Natural killer cell (primary cell): ENCODE data around the gene CHCHD10. TPM values are rescaled to one million over a fixed set of nuclear protein-coding genes. Genes with fewer than 3 reads are reported as not detected.

Experiments
- ATAC-seq, 3 donors: fragments of 150-1000 bp in 2 of 3; fragments of 200-7000 bp in 1 of 3; cut with Tn5 transposase; 1 replicate in 1 of 3; 2 replicates in 2 of 3; pipeline ENCODE4 v1.10.0; 2021; ENCODE audit warnings: mild to moderate bottlenecking in 2 of 3, moderate library complexity in 2 of 3
- DNase-seq, 2 donors: peaks; one replicate each; pipeline versions ENCODE4 v3.0.0 to v3.0.0-alpha.2; 2013 to 2021; ENCODE audit warnings: mixed read lengths in 1 of 2
- H3K27ac ChIP-seq: one replicate; pipeline ENCODE4 v1.5.1; 2013; ENCODE audit warnings: mild to moderate bottlenecking, low read length
- H3K27me3 ChIP-seq: one replicate; pipeline ENCODE4 v1.6.1; 2013; ENCODE audit warnings: low read length; ENCODE audit not compliant: control insufficient read depth, insufficient read depth
- H3K36me3 ChIP-seq: one replicate; pipeline ENCODE4 v1.6.1; 2013; ENCODE audit warnings: low read length; ENCODE audit not compliant: control insufficient read depth, insufficient read depth
- H3K4me1 ChIP-seq: one replicate; pipeline ENCODE4 v1.6.1; 2013; ENCODE audit warnings: low read length; ENCODE audit not compliant: control insufficient read depth, insufficient read depth
- H3K4me3 ChIP-seq: one replicate; pipeline ENCODE4 v1.5.1; 2013; ENCODE audit warnings: low read length
- H3K9me3 ChIP-seq: one replicate; pipeline ENCODE4 v1.6.1; 2013; ENCODE audit warnings: low read length; ENCODE audit not compliant: control insufficient read depth, insufficient read depth
- H3K27ac Mint-ChIP-seq, 2 donors: one replicate each; pipeline ENCODE4 v1.8.0; 2022; ENCODE audit warnings: mild to moderate bottlenecking in 2 of 2, mixed read lengths in 2 of 2, moderate library complexity in 1 of 2
- H3K27me3 Mint-ChIP-seq, 2 donors: one replicate each; pipeline ENCODE4 v1.8.0; 2022; ENCODE audit warnings: low read depth in 2 of 2, mixed read lengths in 2 of 2
- H3K36me3 Mint-ChIP-seq: one replicate; pipeline ENCODE4 v1.8.0; 2022; ENCODE audit warnings: mixed read lengths
- H3K4me1 Mint-ChIP-seq, 2 donors: one replicate each; pipeline ENCODE4 v1.8.0; 2022; ENCODE audit warnings: mixed read lengths in 2 of 2
- H3K4me3 Mint-ChIP-seq: one replicate; pipeline ENCODE4 v1.8.0; 2022; ENCODE audit warnings: mild to moderate bottlenecking, moderate library complexity, mixed read lengths
- H3K9me3 Mint-ChIP-seq, 2 donors: one replicate each; pipeline ENCODE4 v1.8.0; 2022; ENCODE audit warnings: mixed read lengths in 2 of 2
- CTCF ChIP-seq: fragments of 200-600 bp; IDR thresholded peaks from one replicate; pipeline ENCODE4 v1.8.0; 2022; ENCODE audit warnings: antibody characterized with exemption
- WGBS: methylation state at CpG from one replicate; pipeline ENCODE4 v1.1.7; 2013; ENCODE audit warnings: missing lambda C conversion rate; ENCODE audit not compliant: insufficient coverage; 5-methylcytosine and 5-hydroxymethylcytosine counted together
- intact Hi-C: fragments of 100-400 bp; cut with micrococcal nuclease; formaldehyde crosslinking; loops from one replicate; pipeline ENCODE4 v1.14.2; 2022
- total RNA-seq, 4 donors: library from RNA; stranded (reverse); fragments of 120-200 nt in 1 of 4; gene quantifications; one replicate each; pipeline versions ENCODE4 v1.2.3 to v1.2.4, GENCODE V29; 2013 to 2022

The CHCHD10 gene
- total RNA-seq, 3 donors from 2014 or later (not counting 1 experiment from before 2014, with no cell fraction given), result 9.3 to 22.5 (median 13.8) TPM

GRCh38 chr22:23786752-23787599 lies 19.2 kb upstream of the CHCHD10 start, which contains the start of gene SMARCB1:
Gene SMARCB1 (plus strand): TSS chr22:23786966. CDS start chr22:23787170, 204 bp downstream.
- no peaks in the 10 kb centered on the region for H3K9me3 ChIP-seq
- Mint-ChIP-seq H3K36me3 (no peaks in the 10 kb centered on the region), H3K9me3 (no peaks in the 10 kb centered on the region), H3K4me3 (peak within 1 kb of the TSS; percentile 85), H3K27me3 (no peaks in the 10 kb centered on the region), H3K27ac (peak within 1 kb of the TSS; percentile 84 to 89), H3K4me1 (peaks cover 29 to 31% of the 10 kb centered on the region in 2 donors)
- TF ChIP-seq CTCF, result no peak
- intact Hi-C loops, result loop anchor here (1.0 to 2.0 kb wide), 3 partner anchors 14 to 224 kb away; partner anchors contain the start of genes CABIN1, DERL3 and MMP11
- H3K36me3 ChIP-seq, result peaks cover 2% of the 10 kb centered on the region
- H3K27ac ChIP-seq, result peak within 1 kb of the TSS; percentile 98
- H3K4me3 ChIP-seq, result peak within 1 kb of the TSS; percentile 75
- WGBS, result under 1% methylated on average over 97 of the region's 97 CpGs
- DNase-seq, result peak; percentile 90 to 95
- no peaks in the 10 kb centered on the region for H3K27me3 ChIP-seq
- H3K4me1 ChIP-seq, result peaks cover 36% of the 10 kb centered on the region
- peak; percentile 89 to 96 (median 90) for ATAC-seq

GRCh38 chr22:23786261-23786710 lies 18.5 kb upstream of the CHCHD10 start:
- peaks cover 26 to 31% of the 10 kb centered on the region in 2 donors for H3K4me1 Mint-ChIP-seq
- peak overlapping the region; percentile 84 to 89 for H3K27ac Mint-ChIP-seq
- H3K36me3 ChIP-seq, result peaks cover 2% of the 10 kb centered on the region
- no peaks in the 10 kb centered on the region for H3K9me3 ChIP-seq
- no peaks in the 10 kb centered on the region for H3K9me3 Mint-ChIP-seq
- H3K36me3 Mint-ChIP-seq, result no peaks in the 10 kb centered on the region
- H3K27me3 Mint-ChIP-seq, result no peaks in the 10 kb centered on the region
- 74% methylated on average over 8 of the region's 9 CpGs for WGBS
- no peak for TF ChIP-seq CTCF
- peak in 1 of 2 donors; percentile 49 for DNase-seq
- peak overlapping the region; percentile 98 for H3K27ac ChIP-seq
- no peaks in the 10 kb centered on the region for H3K27me3 ChIP-seq
- intact Hi-C loops, result loop anchor here (2.0 kb wide), 2 partner anchors 13 to 225 kb away; partner anchors contain the start of genes CABIN1 and MMP11
- H3K4me1 ChIP-seq, result peaks cover 36% of the 10 kb centered on the region
- peak overlapping the region; percentile 75 for H3K4me3 ChIP-seq
- no peak for ATAC-seq
- peak overlapping the region; percentile 85 for H3K4me3 Mint-ChIP-seq

- no peak for ATAC-seq
Observed at GRCh38 chr22:23784215-23784732, 16.5 kb upstream of the CHCHD10 start.

More at GRCh38 chr22:23784215-23784732, 16.5 kb upstream of the CHCHD10 start:
- Mint-ChIP-seq H3K27ac (peak overlapping the region; percentile 35 to 62), H3K4me3 (peak overlapping the region; percentile 55), H3K36me3 (no peaks in the 10 kb centered on the region), H3K27me3 (no peaks in the 10 kb centered on the region), H3K9me3 (no peaks in the 10 kb centered on the region), H3K4me1 (peaks cover 18 to 23% of the 10 kb centered on the region in 2 donors)
- H3K4me1 ChIP-seq, result peaks cover 36% of the 10 kb centered on the region
- H3K27ac ChIP-seq, result no peak overlapping the region
- 20% methylated on average over 7 of the region's 8 CpGs for WGBS
- intact Hi-C loops, result no loop called here
- H3K27me3 ChIP-seq, result no peaks in the 10 kb centered on the region
- no peak for TF ChIP-seq CTCF
- no peak overlapping the region for H3K4me3 ChIP-seq
- H3K9me3 ChIP-seq, result no peaks in the 10 kb centered on the region
- peak in 1 of 2 donors; percentile 22 for DNase-seq
- H3K36me3 ChIP-seq, result no peaks in the 10 kb centered on the region
